GM12892 (cell line): Measurements from ENCODE around the gene LAGE3. TPM values are rescaled to one million over a fixed set of nuclear protein-coding genes. Genes with fewer than 3 reads are reported as not detected.

Experiments
- DNase-seq: peaks from one replicate; pipeline ENCODE4 v3.0.0; 2011; ENCODE audit not compliant: insufficient read length
- FAIRE-seq: peaks from 2 replicates; lab custom pipeline; 2011; peaks lifted over from hg19 to GRCh38; lab: Jason Lieb, UNC
- POLR2A ChIP-seq: IDR thresholded peaks from 2 replicates; pipeline ENCODE4 v1.6.1; 2011; ENCODE audit warnings: low read depth, low read length, control low read depth
- POLR2AphosphoS5 ChIP-seq: IDR thresholded peaks from 2 replicates; pipeline ENCODE4 v1.6.1; 2011; ENCODE audit warnings: low read depth, low read length, control low read depth
- TAF1 ChIP-seq: IDR thresholded peaks from 2 replicates; pipeline ENCODE4 v1.6.1; 2011; ENCODE audit warnings: low read depth, mild to moderate bottlenecking, control low read depth, low read length, borderline replicate concordance
- polyA plus RNA-seq: library from polyadenylated mRNA; unstranded; fragments of >200 nt; gene quantifications from one replicate; pipeline ENCODE4 v1.2.1, GENCODE V29; 2012; ENCODE audit warnings: missing spikeins, inconsistent platforms; ENCODE audit not compliant: missing spikeins

Gene LAGE3, protein sequence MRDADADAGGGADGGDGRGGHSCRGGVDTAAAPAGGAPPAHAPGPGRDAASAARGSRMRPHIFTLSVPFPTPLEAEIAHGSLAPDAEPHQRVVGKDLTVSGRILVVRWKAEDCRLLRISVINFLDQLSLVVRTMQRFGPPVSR
- 20.1 TPM for polyA plus RNA-seq

DNA sequence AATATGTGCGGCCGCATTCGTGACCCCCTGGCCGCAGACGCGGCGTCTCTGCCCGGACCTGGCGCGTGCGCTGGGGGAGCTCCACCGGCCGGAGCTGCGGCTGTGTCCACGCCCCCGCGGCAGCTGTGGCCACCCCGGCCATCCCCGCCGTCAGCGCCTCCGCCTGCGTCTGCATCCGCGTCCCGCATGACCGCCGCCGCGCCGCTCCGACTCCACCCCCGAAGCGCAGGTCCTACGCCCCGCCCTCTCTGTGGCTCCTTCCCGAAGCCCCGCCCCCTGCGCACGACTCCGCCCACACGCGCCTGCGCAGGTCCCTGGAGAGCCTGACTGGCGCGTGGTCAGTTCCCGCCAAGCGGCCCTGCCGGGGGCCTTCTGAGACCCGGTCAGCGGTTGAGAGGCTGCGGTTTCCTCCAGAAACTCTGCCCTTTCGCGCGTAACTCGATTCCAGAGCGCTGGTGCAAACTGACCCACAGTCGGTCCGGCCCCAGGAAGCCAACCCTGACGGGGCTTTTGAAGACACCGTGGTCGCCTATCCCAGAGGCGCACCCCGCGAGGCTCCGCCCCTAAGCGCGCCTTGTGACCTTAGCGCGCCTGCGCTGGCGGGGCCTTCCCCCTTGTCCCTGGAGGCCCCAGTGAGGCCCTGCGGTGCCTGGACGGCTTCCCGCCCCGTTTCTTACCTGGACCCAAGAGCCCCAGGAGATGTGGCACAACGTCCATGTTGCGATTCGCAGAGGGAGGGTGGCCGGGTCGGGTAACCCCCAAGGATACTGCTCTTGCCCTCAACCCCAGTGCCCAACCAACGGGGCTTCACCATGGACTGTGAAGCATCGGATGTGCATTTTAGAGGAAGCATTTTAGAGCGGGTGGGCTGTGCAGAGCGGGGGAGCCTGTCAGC is at the start of gene LAGE3:
LAGE3 (minus strand) TSS at position 554 of the 895 bp plus-strand sequence; CDS start at position 188, 366 bp downstream.
- TF ChIP-seq POLR2A (peak; percentile 63; the same call in 1 of the 2 replicates), TAF1 (no peak)
- peak; percentile 92 for DNase-seq
- peak; percentile 93 for FAIRE-seq

DNA sequence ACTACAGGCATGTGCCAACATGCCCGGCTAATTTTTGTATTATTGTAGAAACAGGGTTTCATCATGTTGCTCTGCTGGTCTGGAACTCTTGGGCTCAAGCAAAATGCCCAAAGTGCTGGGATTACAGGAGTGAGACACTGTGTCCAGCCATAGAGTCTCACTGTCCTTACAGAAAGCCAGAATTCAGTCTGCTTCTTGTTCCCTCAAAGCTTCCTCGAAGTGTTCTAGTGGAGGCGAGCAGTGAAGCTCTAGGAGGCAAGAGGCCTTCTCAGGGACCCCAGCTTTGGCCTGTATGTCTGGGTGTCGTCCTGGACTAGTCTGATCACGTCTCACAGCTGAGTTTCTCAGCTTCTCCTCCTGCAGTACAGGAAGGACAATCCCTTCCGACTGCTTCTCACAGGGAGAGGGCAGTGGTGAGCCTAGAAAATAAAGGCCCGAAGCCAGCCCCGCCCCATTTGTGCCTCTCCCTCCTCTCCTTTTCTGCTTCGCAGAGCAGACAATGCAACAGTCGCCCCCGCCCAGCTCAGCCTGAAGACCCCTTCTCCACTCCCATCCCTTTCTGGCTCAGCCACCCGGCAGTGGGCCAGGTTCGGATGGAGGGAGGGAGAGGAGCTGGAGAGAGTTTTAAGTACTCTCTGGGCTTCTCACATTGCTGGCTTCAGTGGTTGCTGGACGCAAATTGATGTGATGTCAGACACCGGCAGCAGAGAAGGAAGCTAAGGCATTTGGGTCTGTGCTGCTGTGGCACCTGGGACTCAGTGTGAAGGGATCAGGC is 48.0 kb upstream of the LAGE3 start:
- TF ChIP-seq POLR2A (peak; percentile 28; the same call in 1 of the 2 replicates), TAF1 (no peak)
- peak; percentile 47 for DNase-seq
- FAIRE-seq = peak; percentile 87

DNA sequence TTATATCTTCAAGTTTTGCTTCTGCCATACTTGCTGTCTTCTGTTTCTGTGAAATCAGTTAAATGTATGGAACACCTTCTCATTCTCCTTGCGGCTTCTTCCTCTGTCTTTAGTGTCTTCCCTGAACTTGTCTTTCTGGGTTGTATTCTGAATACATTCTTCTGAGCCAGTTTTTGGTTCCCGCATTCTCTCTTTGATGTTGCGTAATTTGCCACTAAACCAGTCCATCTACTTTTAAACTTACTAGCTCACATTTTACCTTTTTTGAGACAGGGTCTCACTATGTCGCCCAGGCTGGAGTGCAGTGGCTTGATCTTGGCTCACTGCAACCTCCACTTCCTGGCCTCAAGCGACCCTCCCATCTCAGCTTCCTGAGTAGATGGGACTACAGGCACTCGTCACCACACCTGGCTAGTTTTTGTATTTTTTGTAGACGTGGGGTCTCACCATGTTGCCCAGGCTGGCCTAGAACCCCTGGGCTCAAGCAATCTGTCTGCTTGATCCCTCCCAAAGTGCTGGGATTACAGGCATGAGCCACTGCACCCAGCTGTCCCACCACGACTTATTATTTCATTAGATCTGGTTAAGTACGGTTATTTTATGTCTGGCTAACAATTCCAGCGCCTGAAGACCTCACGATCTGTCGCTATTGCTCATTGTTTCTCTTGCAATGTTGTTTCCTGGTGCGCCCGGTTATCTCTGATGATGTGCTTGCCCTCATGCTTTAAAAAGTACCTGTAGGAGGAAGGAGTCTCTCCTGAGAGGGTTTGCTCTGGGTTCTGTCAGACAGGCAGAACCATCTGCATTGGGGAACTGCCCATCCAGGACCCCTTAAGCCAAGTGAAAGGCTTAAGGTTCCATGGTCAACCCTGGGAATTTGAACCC is 46.8 kb upstream of the LAGE3 start:
- DNase-seq = no peak
- TF ChIP-seq POLR2A (no peak), POLR2AphosphoS5 (no peak), TAF1 (no peak)
- FAIRE-seq = no peak

DNA sequence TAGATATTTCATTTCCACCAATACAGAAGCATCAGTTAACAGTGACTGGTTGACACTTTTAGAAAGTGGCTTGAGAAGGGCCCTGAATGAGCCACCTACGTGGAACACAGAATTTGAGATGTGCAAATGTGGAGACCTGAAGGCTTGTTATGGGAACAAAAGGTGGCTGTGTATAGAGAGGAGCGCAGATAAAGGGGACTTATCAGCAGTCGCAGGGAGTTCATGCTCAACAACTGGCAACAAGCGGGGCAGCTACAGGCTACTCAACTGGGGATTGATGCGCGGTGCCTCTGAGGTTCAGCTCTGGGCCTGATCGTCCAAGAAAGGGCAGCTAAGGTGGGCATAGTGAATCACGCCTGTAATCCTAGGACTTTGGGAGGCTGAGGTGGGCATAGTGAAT is 40.3 kb upstream of the LAGE3 start:
- FAIRE-seq (no peak), DNase-seq (no peak)
- TF ChIP-seq POLR2A (no peak), TAF1 (no peak), POLR2AphosphoS5 (no peak)

DNA sequence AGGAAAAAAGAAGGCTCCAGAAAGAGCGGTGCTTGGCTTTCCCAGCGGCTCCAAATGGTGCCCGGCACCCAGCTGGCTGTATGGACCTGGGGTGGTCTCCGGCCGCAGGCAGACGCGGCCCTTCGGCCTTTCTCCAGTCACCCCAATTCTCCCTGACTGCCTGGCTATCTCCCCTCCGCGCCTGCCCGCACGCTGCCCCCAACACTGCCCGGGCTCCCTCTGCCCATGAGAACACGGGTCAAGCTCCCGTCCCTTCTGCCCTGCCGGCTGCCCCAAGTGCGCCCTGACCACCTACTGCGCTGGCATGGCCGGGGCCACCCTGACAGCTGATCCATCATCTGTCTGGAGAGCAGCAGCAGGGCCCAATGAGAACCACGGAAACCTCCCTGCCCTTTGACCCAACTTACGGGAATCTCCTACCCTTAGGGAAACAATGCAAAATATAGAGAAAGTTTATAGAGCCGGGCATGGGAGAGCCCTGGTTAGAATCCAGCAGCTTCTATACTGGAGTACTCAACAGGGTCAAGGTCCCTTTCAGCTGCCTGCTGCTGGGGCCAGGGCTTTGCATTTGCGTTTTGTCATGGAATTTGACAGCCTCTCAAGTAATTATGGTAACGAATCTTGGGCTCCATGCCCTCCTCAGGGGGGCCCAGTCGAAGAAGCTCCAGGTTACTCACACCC is 38.2 kb upstream of the LAGE3 start:
- DNase-seq = no peak
- FAIRE-seq = no peak
- no peak for TF ChIP-seq TAF1
- TF ChIP-seq POLR2A = no peak
- TF ChIP-seq POLR2AphosphoS5 = no peak

DNA sequence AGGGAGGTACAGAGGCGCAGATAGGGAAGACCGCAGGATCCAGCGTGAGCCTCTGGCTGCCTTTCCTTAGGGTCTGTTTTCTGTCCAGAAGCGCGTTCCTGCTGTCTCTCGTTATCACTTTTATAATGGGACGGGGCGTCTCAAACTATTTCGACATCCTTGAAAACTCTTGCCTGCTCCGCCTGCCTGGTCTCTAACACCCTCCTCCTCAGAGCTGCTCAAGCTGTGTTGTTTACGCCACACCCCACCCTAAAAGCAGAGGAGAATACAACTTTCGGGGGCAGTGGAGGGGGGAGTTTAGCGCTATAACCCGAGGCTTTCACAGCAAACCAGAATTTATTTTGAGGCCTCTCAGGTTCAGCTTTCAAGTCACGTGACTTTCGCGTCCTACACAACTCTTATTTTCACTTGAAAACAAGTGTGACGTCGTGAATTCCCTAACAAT is 37.6 kb upstream of the LAGE3 start:
- TF ChIP-seq TAF1 (no peak), POLR2AphosphoS5 (no peak), POLR2A (no peak)
- FAIRE-seq (no peak), DNase-seq (no peak)

DNA sequence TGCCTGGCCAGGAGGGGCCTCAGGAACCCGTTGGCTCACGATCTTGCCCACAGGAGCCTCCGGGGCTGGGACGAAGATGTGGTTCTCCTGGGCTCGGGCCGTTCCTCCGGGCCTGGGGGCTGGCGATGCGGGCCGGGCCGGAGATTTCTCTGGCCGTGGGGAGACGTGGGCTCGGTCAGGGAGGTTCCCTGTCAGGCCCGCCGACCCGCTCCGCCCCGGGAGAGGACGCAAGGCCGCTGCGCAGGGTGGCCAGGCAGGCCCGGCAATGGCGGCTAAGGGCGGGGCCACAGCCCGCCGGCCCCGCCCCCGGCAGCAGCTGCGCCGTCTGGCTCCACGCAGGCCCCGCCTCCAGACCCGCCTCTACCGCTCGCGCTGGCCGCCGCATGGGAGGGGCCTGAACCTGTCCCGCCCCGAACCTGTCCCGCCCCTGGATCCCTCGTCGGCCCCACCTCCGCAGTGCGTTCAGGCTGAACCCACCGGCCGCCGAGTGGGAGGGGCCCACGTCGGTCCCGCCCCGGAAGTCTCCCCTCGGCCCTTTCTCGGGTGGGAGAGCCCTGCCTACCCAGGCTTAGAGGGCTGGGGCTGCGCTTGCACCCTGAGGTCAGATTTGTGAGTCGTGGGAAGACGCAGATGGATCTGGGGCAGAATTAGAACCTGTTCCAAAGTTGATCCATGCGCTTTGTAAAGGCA is 37.0 kb upstream of the LAGE3 start, which contains the start of gene FAM3A:
FAM3A (minus strand) TSS at position 267 of the 690 bp plus-strand sequence. CDS start 460 bp downstream, outside the sequence.
- FAIRE-seq (peak; percentile 86), DNase-seq (peak; percentile 65)
- TF ChIP-seq POLR2A = peak; percentile 63
- TF ChIP-seq TAF1 = peak; percentile 32; the same call in 1 of the 2 replicates
- TF ChIP-seq POLR2AphosphoS5 = peak; percentile 57; the same call in 1 of the 2 replicates

DNA sequence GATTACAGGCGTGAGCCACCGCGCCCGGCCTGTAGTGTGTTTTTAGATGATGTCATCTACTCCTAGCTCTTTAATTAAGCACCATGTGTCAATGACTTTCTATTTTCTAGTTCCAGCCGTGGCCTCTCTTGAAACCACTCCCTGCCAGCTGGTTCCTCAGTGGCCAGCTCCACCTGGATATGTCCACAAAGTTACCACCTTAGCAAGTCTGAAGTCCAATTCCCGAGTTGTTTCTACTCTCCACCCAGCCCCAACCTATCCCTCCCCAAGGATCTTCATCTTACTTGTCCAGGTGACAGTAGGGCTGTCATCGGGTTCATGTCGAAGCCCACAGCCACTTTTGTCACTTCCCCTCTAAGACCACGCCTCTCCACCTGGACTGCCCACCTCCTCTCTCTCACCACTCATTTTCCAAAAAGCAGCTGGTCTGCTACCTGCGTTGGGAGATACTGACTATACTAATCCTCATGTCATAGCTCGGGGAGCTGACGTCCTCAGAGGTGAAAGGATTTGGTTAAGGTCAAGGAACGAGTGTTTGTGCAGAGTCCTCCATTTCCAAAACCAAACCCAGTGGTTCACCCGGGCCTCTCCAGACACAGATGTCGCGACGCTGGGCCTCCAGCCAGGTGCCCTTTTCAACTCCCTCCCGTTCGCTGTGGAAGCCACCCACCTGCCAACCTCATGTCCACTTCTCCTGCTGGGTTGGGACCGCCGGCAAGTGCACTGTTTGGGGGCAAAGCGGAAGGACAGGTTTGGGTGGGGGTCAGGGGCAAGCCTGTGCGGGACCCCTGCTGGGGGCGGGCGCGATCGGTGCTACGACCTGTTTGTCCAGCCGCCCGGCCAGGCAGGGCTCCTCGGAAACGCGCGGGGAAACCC is 36.2 kb upstream of the LAGE3 start:
- no peak for TF ChIP-seq TAF1
- no peak; the same call in 1 of the 2 replicates for TF ChIP-seq POLR2A
- TF ChIP-seq POLR2AphosphoS5 = no peak
- FAIRE-seq = peak; percentile 14
- DNase-seq = no peak

DNA sequence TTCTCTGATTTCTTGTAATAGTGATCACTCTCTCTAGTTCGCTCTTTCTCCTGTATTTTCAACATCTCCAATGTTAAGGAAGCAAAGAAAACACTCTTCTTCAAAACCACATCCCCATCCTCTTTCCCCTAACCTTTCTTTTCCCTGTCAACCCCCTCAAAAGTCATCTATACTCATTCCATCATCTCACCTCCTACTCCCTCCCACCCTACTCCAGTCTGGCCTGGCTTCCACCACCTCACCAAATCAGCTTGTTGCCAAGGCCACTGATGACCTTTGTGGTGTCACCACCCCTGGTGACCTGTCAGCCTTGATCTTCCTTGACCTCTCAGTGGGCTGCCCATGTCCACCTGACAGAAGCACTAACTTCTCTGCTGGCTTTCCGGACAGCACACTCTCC is 34.6 kb upstream of the LAGE3 start:
- DNase-seq (no peak), FAIRE-seq (no peak)
- no peak for TF ChIP-seq TAF1
- TF ChIP-seq POLR2AphosphoS5 = no peak
- no peak for TF ChIP-seq POLR2A
